Measurements from ENCODE around the gene KNDC1. TPM values are rescaled to one million over a fixed set of nuclear protein-coding genes. Genes with fewer than 3 reads are reported as not detected.

The KNDC1 gene
- total and polyA plus RNA-seq, 2 of the 4 experiments (the other 2 are of a cell fraction), result 0.18 to 1.1 TPM

DNA sequence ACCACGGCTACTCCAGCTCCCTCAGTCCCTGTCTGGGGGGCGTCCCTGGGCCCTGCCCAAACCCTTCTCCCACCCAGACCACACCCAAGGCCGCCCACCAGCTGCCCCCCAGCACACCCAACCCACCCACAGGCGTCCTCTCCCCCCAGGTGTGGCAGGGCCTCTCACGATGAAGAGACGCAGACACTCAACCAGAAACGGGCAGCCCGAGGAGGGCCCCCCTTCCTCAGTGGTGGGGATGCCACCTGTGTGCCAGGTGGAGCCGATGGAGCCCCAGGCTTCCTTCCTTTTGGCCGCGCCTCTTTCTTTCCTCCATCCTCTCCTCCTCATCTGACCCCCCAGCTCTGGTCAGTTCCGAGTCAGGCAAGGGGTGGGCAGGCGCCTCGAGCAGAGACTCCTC lies 43.6 kb upstream of the KNDC1 start:
- in situ Hi-C loops (cut with MboI; ENCODE audit: low sequenced_read_pairs), result no loop called here
- H3K36me3 ChIP-seq (ENCODE audit: control insufficient read depth, insufficient read depth, low read length), result no peaks in the 10 kb centered on the region

More for the DNA sequence above, 43.6 kb upstream of the KNDC1 start:
- Histone ChIP-seq H2BK20ac (ENCODE audit: low read depth, low read length) (no peak overlapping the region), H4K5ac (ENCODE audit: low read depth, low read length) (no peak overlapping the region), H3K79me1 (ENCODE audit: low read depth in 1 of 2, low read length in 2 of 2) (no peaks in the 10 kb centered on the region), H4K8ac (ENCODE audit: low read depth in 2 of 2, low read length in 2 of 2) (no peak overlapping the region), H3K4me3 (ENCODE audit: insufficient read depth, low read depth, low read length) (no peak overlapping the region), H2AK9ac (replicated peaks; ENCODE audit: low read depth, low read length, poor library complexity) (no peak overlapping the region), H3K4me1 (ENCODE audit: control insufficient read depth, insufficient read depth, low read length) (no peaks in the 10 kb centered on the region), H3K27ac (ENCODE audit: insufficient read depth, low read length) (no peak overlapping the region), H3K4ac (ENCODE audit: low read depth, low read length) (no peak overlapping the region), H4K91ac (ENCODE audit: insufficient read depth, low read depth, low read length) (no peak overlapping the region), H2BK120ac (ENCODE audit: low read depth, low read length) (no peak overlapping the region), H3K23ac (ENCODE audit: low read depth, low read length) (no peak overlapping the region), H2AK5ac (ENCODE audit: low read depth, low read length) (no peak overlapping the region), H3K9me1 (ENCODE audit: insufficient read depth, low read length) (no peaks in the 10 kb centered on the region), H2BK15ac (ENCODE audit: low read depth, low read length) (no peak overlapping the region), H3K4me2 (ENCODE audit: low read depth, low read length) (no peak overlapping the region), H2AFZ (replicated peaks; ENCODE audit: low read length, poor library complexity) (no peak overlapping the region), H3K18ac (ENCODE audit: low read depth, low read length) (no peak overlapping the region), H3K9ac (ENCODE audit: low read depth, low read length) (no peak overlapping the region), H3K14ac (replicated peaks; ENCODE audit: low read depth, low read length) (no peak overlapping the region), H3K9me3 (ENCODE audit: control insufficient read depth, insufficient read depth, low read length) (peaks cover 4% of the 10 kb centered on the region; the same call in 1 of the 2 replicates), H2BK5ac (ENCODE audit: low read depth, low read length, poor library complexity, severe bottlenecking) (no peak overlapping the region), H4K20me1 (ENCODE audit: insufficient read depth, low read length) (no peaks in the 10 kb centered on the region), H3K56ac (ENCODE audit: extremely low read depth, insufficient read depth, low read length) (no peak overlapping the region), H3K27me3 (ENCODE audit: control insufficient read depth, insufficient read depth, low read length) (no peaks in the 10 kb centered on the region)
- CTCF ChIA-PET, result no interaction called here
- TF ChIP-seq CEBPB (IDR thresholded peaks at IDR 0.05; ENCODE audit: low read depth, low read length) (no peak), BHLHE40 (IDR thresholded peaks at IDR 0.05; ENCODE audit: low read depth, low read length) (no peak), RCOR1 (IDR thresholded peaks at IDR 0.05; ENCODE audit: insufficient replicate concordance, low read length) (no peak), MAFK (IDR thresholded peaks at IDR 0.05; ENCODE audit: low read depth, low read length) (no peak), SMC3 (IDR thresholded peaks at IDR 0.05; ENCODE audit: low read depth, low read length) (no peak), CHD1 (IDR thresholded peaks at IDR 0.05; ENCODE audit: low read depth, low read length) (no peak), RAD21 (IDR thresholded peaks at IDR 0.05; ENCODE audit: low read length) (no peak), NFE2L2 (IDR thresholded peaks at IDR 0.05; ENCODE audit: low read depth, low read length) (no peak)
- TF ChIP-seq, protein P1, sequence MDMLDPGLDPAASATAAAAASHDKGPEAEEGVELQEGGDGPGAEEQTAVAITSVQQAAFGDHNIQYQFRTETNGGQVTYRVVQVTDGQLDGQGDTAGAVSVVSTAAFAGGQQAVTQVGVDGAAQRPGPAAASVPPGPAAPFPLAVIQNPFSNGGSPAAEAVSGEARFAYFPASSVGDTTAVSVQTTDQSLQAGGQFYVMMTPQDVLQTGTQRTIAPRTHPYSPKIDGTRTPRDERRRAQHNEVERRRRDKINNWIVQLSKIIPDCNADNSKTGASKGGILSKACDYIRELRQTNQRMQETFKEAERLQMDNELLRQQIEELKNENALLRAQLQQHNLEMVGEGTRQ (IDR thresholded peaks at IDR 0.05; ENCODE audit: low read depth, low read length), result no peak
- ATAC-seq (ENCODE audit: low read depth), result no peak
- WGBS, 2 experiments (ENCODE audit: extremely low coverage in 2 of 2, insufficient read length in 1 of 2), result no CpG with 5 or more reads among the region's 14 CpGs
- dilution Hi-C loops (cut with HindIII; ENCODE audit: low sequenced_read_pairs, unreplicated experiment) (no loop called here), intact Hi-C loops (cut with micrococcal nuclease) (no loop called here)
- POLR2A ChIA-PET (ENCODE audit: unreplicated experiment), result no interaction called here
- BruUV-seq (replicated peaks), result no TSS peak
- no peak for DNase-seq
